GM20000 (cell line): Measurements from ENCODE around the gene BAZ2B.
"Not testable (repeated sequence)": the region's sequence is repeated elsewhere in the genome, so short reads cannot be mapped to it uniquely, and the experiment has no call there.

ENCODE experiments used
- DNase-seq: peaks from one replicate; pipeline ENCODE4 v3.0.0; 2012; ENCODE audit warnings: low spot score
- CTCF ChIP-seq: IDR thresholded peaks from 2 replicates; pipeline ENCODE4 v1.5.1; 2012; ENCODE audit warnings: mild to moderate bottlenecking, control low read depth; ENCODE audit errors: extremely low read depth, missing control alignments

BAZ2B gene

DNA sequence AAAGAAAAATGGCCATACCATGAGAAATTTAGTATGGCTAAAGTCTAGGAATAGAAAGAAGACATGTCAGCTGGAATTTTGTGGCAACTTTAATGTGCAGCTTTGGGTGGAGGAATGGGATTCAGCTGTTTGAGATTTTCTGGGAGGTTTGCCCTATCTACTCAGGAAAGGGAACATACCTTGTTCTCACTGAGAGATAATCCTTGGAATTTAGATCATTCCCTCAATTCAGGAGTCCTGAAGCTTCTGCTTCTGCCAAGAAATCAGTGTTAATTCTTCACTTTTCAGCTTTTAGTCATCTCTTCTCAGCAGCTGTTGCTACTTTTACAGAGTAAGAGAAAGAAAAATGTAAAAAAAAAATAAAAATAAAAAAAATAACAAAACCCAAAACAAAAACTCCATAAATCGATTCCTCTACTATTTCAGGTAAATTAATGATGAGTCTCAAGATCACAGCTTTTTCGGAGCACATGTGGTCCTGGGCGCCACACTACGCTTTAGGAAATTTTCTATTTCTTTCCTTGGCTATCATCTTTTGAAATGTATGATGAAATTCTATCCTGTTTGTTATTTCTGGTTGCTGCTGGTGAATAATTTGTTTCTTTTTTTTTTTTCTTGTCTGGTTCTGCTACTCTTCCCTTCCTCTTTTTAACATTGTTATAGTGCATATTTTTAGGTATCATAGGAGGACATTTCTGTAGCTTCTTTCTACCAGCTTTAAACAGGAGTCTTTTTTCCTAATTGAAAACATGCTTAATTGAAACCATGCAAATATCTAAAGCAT is 18.9 kb upstream of the BAZ2B start:
- TF ChIP-seq CTCF = no peak
- no peak for DNase-seq

GRCh38 chr2:159633219-159633618 is 16.9 kb upstream of the BAZ2B start:
- no peak for DNase-seq
- TF ChIP-seq CTCF = no peak

GRCh38 chr2:159625628-159626027 is 9.3 kb upstream of the BAZ2B start:
- not testable (repeated sequence) for DNase-seq

DNA sequence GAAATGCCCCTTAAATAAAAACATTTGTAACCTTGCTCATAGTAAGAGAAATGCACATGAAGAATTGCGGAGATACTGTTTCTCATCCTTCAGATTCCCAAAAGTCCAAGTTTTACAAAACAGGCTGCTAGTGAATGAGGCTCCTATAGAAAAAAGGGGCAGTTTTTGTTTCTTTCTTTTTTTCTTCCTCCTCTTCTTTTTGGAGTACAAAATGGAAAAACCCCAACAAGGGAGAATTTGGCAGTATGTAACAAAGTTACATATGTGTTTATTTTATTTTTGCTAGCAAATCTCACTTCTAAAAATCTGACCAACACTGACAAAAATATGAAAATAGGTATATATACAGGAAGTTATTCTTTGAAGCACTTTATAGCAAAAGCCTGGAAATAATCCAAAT is 7.1 kb upstream of the BAZ2B start:
- DNase-seq = no peak
- no peak for TF ChIP-seq CTCF

- no peak for DNase-seq
- no peak for TF ChIP-seq CTCF
Measured at GRCh38 chr2:159622966-159623365, 6.6 kb upstream of the BAZ2B start.

DNA sequence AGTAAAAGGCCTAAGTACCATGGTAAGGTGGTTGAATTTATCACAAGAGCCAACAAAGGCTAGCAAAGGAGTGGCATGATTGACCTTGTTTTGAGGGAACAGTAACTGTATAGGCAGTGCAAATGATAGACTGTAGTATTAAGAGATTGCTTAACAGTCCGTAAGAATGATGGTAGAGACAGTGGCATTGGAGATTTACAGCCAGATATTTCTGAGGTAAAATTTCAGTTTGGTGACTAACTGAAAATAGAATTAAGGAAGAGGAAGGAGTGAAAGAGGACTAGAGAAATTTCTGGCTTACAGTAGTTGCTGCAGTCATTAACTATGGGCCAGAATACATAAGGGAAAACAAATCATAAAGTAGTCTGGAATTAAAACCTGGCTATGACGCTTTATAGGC is 4.4 kb upstream of the BAZ2B start:
- no peak for TF ChIP-seq CTCF
- no peak for DNase-seq

GRCh38 chr2:159617646-159618045 is 1.3 kb upstream of the BAZ2B start:
- DNase-seq = no peak
- no peak for TF ChIP-seq CTCF

DNA sequence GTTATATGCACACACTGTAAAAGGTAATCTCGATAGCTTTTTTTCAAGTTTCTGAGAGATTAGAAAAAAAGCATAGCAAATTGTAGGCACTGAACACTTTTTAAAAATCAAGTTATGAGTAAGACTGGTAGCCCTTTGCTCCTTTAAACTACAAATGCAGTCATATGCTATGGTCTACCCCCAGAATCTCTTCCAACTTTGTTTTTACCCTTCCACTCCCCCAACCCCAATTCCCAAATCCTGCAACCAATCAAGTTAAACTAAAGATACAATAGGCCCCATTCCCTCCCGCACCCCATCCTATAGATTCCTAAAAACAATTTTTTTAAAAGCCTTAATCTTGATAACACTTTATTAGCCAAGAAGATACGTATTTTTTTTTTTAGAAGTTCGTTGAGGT is 752 bp upstream of the BAZ2B start:
- no peak for TF ChIP-seq CTCF
- no peak for DNase-seq
